Stimulated activated CD4-positive, alpha-beta T cell treated with anti-CD3 and anti-CD28 coated beads, TNF-alpha, amount 100 ng/mL, for 1 hour (primary cell): ENCODE data around the gene SYT1.
"Not testable (repeated sequence)": the region's sequence is repeated elsewhere in the genome, so short reads cannot be mapped to it uniquely, and the experiment has no call there.

Source experiments
- DNase-seq, 3 donors: peaks; one replicate each; pipeline ENCODE4 v3.0.0-alpha.2; 2020; ENCODE audit warnings: low read depth in 3 of 3, low spot score in 1 of 3

SYT1 gene

GRCh38 chr12:78966926-78967325 is 102.4 kb downstream of the SYT1 start:
- DNase-seq = no peak

GRCh38 chr12:78968226-78968625 is 103.7 kb downstream of the SYT1 start:
- no peak for DNase-seq

- DNase-seq = no peak
Observed at GRCh38 chr12:78970041-78970440, 105.5 kb downstream of the SYT1 start.

GRCh38 chr12:78977304-78977867 is 112.8 kb downstream of the SYT1 start:
- no peak for DNase-seq

- DNase-seq = no peak
Observed at GRCh38 chr12:78994168-78994791, 129.7 kb downstream of the SYT1 start.

GRCh38 chr12:79000501-79000900 is 135.9 kb downstream of the SYT1 start:
- no peak for DNase-seq

GRCh38 chr12:79001404-79001803 is 136.8 kb downstream of the SYT1 start:
- DNase-seq = no peak

- DNase-seq = no peak
Observed at GRCh38 chr12:79006306-79006705, 141.7 kb downstream of the SYT1 start.

- no peak for DNase-seq
Observed at GRCh38 chr12:79008591-79008990, 144.0 kb downstream of the SYT1 start.

- DNase-seq = no peak
Observed at GRCh38 chr12:79012636-79013035, 148.1 kb downstream of the SYT1 start.

GRCh38 chr12:79016181-79016580 is 151.6 kb downstream of the SYT1 start:
- DNase-seq = no peak

- DNase-seq = no peak
Observed at GRCh38 chr12:79019672-79020071, 155.1 kb downstream of the SYT1 start.

- no peak for DNase-seq
Observed at GRCh38 chr12:79020106-79020505, 155.5 kb downstream of the SYT1 start.

- no peak for DNase-seq
Observed at GRCh38 chr12:79021021-79021420, 156.4 kb downstream of the SYT1 start.

- DNase-seq = no peak
Observed at GRCh38 chr12:79023261-79023660, 158.7 kb downstream of the SYT1 start.

- no peak for DNase-seq
Observed at GRCh38 chr12:79023784-79024183, 159.2 kb downstream of the SYT1 start.

GRCh38 chr12:79033788-79034187 is 169.2 kb downstream of the SYT1 start:
- DNase-seq = no peak

GRCh38 chr12:79044748-79045147 is 180.2 kb downstream of the SYT1 start:
- not testable (repeated sequence) for DNase-seq

- DNase-seq = not testable (repeated sequence)
Observed at GRCh38 chr12:79045149-79045703, 180.7 kb downstream of the SYT1 start.

GRCh38 chr12:79046021-79046420 is 181.4 kb downstream of the SYT1 start:
- no peak for DNase-seq

- DNase-seq = no peak
Observed at GRCh38 chr12:79048962-79049361, 184.4 kb downstream of the SYT1 start.

- no peak for DNase-seq
Observed at GRCh38 chr12:79053394-79053793, 188.8 kb downstream of the SYT1 start.
